Karpas-422 (cell line): ENCODE data around the gene MRFAP1L1. TPM values are rescaled to one million over a fixed set of nuclear protein-coding genes. Genes with fewer than 3 reads are reported as not detected.

Experiments
- DNase-seq: peaks from one replicate; pipeline ENCODE4 v3.0.0-alpha.2; 2015
- H2AFZ ChIP-seq: fragments of 200-600 bp; sonication (generic); 2 replicates; pipeline ENCODE4 v1.6.1; 2014; ENCODE audit warnings: antibody characterized with exemption, low read length, mixed read lengths
- H3K27ac ChIP-seq: fragments of 200-600 bp; sonication (generic); 2 replicates; pipeline ENCODE4 v1.5.1; 2014; ENCODE audit warnings: mild to moderate bottlenecking, low read length, moderate library complexity
- H3K27me3 ChIP-seq: fragments of 200-600 bp; sonication (generic); 2 replicates; pipeline ENCODE4 v1.6.1; 2014; ENCODE audit warnings: low read length, mixed read lengths
- H3K36me3 ChIP-seq: fragments of 200-600 bp; sonication (generic); 2 replicates; pipeline ENCODE4 v1.6.1; 2014; ENCODE audit warnings: low read length, mixed read lengths; ENCODE audit not compliant: insufficient read depth
- H3K4me1 ChIP-seq: fragments of 200-600 bp; sonication (generic); 2 replicates; pipeline ENCODE4 v1.6.1; 2014; ENCODE audit warnings: mild to moderate bottlenecking, low read length, mixed read lengths
- H3K4me2 ChIP-seq: fragments of 200-600 bp; sonication (generic); 2 replicates; pipeline ENCODE4 v1.6.1; 2014; ENCODE audit warnings: low read length, low read depth, mild to moderate bottlenecking; ENCODE audit not compliant: poor library complexity, severe bottlenecking
- H3K4me3 ChIP-seq: fragments of 200-600 bp; sonication (generic); 2 replicates; pipeline ENCODE4 v1.5.1; 2014; ENCODE audit warnings: mild to moderate bottlenecking, antibody characterized with exemption, low read length, mixed read lengths
- H3K79me2 ChIP-seq: fragments of 200-600 bp; sonication (generic); 2 replicates; pipeline ENCODE4 v1.6.1; 2014; ENCODE audit warnings: mild to moderate bottlenecking, low read length, mixed read lengths
- H3K9ac ChIP-seq: fragments of 200-600 bp; sonication (generic); 2 replicates; pipeline ENCODE4 v1.6.0; 2014; ENCODE audit warnings: low read length
- H3K9me2 ChIP-seq: fragments of 200-600 bp; sonication (generic), shearing (Covaris generic); replicated peaks from 2 replicates; pipeline ENCODE4 v1.6.0; 2014; ENCODE audit warnings: mild to moderate bottlenecking, low read length, moderate library complexity; ENCODE audit not compliant: insufficient read depth
- H3K9me3 ChIP-seq: fragments of 300-700, 200-600 bp; sonication (generic); 2 replicates; pipeline ENCODE4 v1.6.1; 2014; ENCODE audit warnings: low read length, mixed read lengths
- H4K20me1 ChIP-seq: fragments of 200-600 bp; sonication (generic); 2 replicates; pipeline ENCODE4 v1.6.1; 2014; ENCODE audit warnings: mild to moderate bottlenecking, antibody characterized with exemption, low read length, low read depth; ENCODE audit not compliant: insufficient read depth
- total RNA-seq: library from RNA; depleted of rRNA; stranded (reverse); fragments of >200 nt; shearing (Covaris generic); gene quantifications from 2 replicates; pipeline ENCODE4 v1.2.3, GENCODE V29; 2014; ENCODE audit warnings: low replicate concordance

Gene MRFAP1L1
- total RNA-seq, 1 experiment from 2014 or later: 41.9 TPM

DNA sequence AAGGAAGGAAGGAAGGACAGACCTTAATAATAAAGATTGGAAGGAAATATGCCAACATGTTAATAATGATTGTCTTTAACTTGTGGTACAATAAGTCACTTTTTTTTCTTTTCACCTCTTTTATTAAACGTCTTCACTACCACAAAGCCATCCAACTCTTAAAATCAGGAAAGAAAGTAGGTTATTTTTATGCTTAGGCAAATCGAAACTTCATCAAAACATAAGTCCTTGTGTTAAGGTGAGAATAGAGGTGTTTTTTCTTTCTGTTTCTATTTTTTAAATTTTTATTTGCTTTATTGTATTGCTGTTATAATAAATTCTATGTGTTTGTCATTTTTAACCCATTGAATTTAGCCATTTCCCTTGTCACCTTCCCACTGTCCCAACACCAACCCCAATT lies 32.8 kb upstream of the MRFAP1L1 start:
- no peak overlapping the region for H3K4me2 ChIP-seq
- no peak for DNase-seq

GRCh38 chr4:6740347-6740746 lies 30.7 kb upstream of the MRFAP1L1 start:
- Histone ChIP-seq H3K9me2 (no peaks in the 10 kb centered on the region), H3K79me2 (no peaks in the 10 kb centered on the region), H3K9ac (no peak overlapping the region), H3K27me3 (no peaks in the 10 kb centered on the region), H3K4me2 (no peak overlapping the region), H3K4me1 (no peaks in the 10 kb centered on the region), H3K27ac (no peak overlapping the region), H4K20me1 (no peaks in the 10 kb centered on the region), H2AFZ (no peak overlapping the region), H3K9me3 (no peaks in the 10 kb centered on the region), H3K36me3 (no peaks in the 10 kb centered on the region), H3K4me3 (no peak overlapping the region)
- DNase-seq: no peak

More for the DNA sequence above, 32.8 kb upstream of the MRFAP1L1 start:
- Histone ChIP-seq H3K9me2 (no peaks in the 10 kb centered on the region), H3K27ac (no peak overlapping the region), H3K4me3 (no peak overlapping the region), H3K9ac (no peak overlapping the region), H3K79me2 (no peaks in the 10 kb centered on the region), H4K20me1 (no peaks in the 10 kb centered on the region), H3K4me1 (no peaks in the 10 kb centered on the region), H2AFZ (no peak overlapping the region), H3K27me3 (no peaks in the 10 kb centered on the region), H3K36me3 (no peaks in the 10 kb centered on the region), H3K9me3 (no peaks in the 10 kb centered on the region)

- Histone ChIP-seq H3K27ac (no peak overlapping the region), H3K4me2 (no peak overlapping the region), H2AFZ (no peak overlapping the region), H3K36me3 (no peaks in the 10 kb centered on the region), H3K27me3 (no peaks in the 10 kb centered on the region), H3K4me3 (no peak overlapping the region), H3K79me2 (no peaks in the 10 kb centered on the region), H4K20me1 (no peaks in the 10 kb centered on the region), H3K9me3 (no peaks in the 10 kb centered on the region), H3K9me2 (no peaks in the 10 kb centered on the region), H3K9ac (no peak overlapping the region), H3K4me1 (no peaks in the 10 kb centered on the region)
- no peak for DNase-seq
These were observed 30.3 kb upstream of the MRFAP1L1 start for GRCh38 chr4:6739920-6740319.

GRCh38 chr4:6734165-6734786 lies 24.6 kb upstream of the MRFAP1L1 start:
- Histone ChIP-seq H3K4me2 (no peak overlapping the region), H3K4me3 (no peak overlapping the region), H3K79me2 (no peaks in the 10 kb centered on the region), H3K36me3 (no peaks in the 10 kb centered on the region), H3K27me3 (no peaks in the 10 kb centered on the region), H4K20me1 (no peaks in the 10 kb centered on the region), H3K9ac (no peak overlapping the region), H3K27ac (no peak overlapping the region), H2AFZ (no peak overlapping the region), H3K9me3 (no peaks in the 10 kb centered on the region), H3K4me1 (no peaks in the 10 kb centered on the region), H3K9me2 (no peaks in the 10 kb centered on the region)
- DNase-seq: no peak

DNA sequence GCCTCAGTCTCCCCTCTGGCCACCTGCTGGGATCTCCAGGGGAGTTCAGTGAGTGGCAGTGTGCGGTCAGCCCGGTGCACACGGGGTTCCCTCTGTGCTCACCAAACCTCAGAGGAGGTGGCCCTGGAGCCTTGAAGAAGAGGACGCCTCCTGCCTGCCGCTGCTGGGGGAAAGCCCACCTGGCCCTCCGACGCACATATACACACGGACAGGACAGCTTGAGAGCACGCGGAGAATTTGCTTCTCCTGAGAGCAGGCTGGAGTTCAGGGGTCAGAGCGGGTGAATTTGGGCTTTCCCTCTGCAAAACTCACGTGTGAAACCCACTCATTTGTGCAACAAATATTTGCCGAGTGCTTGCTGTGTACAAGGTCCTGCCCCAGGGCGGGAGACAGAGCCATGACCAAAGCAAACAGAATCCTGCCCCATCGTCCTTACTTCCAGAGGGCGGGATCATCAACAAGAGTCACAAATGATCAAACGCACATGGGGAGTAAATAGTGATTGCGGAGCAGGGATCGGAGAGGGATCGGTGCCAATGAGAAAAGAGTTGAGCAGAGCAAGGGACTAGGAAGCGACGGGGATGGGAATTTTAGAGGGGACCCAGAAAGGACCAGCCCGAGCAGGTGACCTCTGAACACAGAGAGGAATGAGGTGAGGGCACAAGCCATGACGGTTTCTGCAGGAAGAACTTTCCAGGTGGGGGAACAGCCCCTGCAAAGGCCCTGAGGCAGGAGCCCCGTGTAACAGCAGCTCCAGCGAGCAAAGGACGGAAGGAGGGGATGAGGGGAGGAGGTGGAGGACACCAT lies 23.9 kb upstream of the MRFAP1L1 start:
- no peaks in the 10 kb centered on the region for H3K9me3 ChIP-seq
- no peak overlapping the region for H3K4me2 ChIP-seq
- no peak overlapping the region for H3K4me3 ChIP-seq
- H3K9ac ChIP-seq: no peak overlapping the region
- no peaks in the 10 kb centered on the region for H3K9me2 ChIP-seq
- no peaks in the 10 kb centered on the region for H3K27me3 ChIP-seq
- no peak for DNase-seq
- H3K27ac ChIP-seq: no peak overlapping the region
- no peaks in the 10 kb centered on the region for H3K79me2 ChIP-seq
- no peaks in the 10 kb centered on the region for H3K4me1 ChIP-seq
- H2AFZ ChIP-seq: no peak overlapping the region
- no peaks in the 10 kb centered on the region for H3K36me3 ChIP-seq
- H4K20me1 ChIP-seq: no peaks in the 10 kb centered on the region

DNA sequence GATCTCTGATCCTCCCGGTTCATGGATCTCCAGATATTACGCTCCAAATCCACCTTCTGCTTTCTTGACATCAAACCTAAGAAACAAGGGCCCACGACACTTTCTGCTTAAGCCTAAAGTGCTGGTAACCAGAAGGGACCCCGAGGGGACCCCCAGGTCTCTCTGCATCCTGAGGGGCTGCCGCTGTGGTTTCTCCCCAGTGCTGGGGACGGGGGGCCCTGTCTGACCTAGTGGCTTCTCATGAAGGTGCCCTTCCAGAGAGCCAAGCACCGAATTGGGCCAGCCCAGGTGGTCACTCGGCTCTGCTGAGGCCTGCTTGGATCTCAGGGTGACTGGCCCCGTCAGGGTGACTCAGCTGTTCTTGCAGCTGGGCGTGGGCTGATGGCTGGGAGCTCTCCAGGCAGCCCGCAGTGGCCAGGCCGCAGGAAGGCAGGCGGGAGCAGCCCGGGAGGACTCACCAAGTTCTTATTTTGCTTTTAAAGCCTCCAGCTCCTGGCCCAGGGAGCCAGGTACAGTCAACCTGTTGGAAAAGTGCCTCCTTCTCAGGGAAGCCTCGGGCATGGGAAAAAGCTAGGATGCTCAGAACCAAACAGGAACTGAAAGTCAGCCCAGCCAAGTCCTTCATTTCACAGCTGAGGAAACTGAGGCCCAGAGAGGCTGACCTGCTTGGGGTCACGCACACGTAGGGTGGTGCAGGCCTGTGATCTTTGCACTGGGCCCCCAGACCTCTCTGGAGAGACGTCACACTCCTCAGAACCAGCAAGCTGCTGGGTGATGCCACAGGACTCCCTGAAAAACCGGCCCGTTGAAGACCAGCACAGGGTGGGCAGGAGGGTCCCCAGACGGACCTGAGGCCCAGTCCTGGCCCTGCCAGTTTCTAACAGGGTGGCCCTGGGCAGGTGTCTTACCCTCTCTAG lies 23.0 kb upstream of the MRFAP1L1 start:
- Histone ChIP-seq H2AFZ (no peak overlapping the region), H4K20me1 (no peaks in the 10 kb centered on the region), H3K4me3 (no peak overlapping the region), H3K9ac (no peak overlapping the region), H3K79me2 (no peaks in the 10 kb centered on the region), H3K9me2 (no peaks in the 10 kb centered on the region), H3K27me3 (no peaks in the 10 kb centered on the region), H3K4me2 (no peak overlapping the region), H3K9me3 (no peaks in the 10 kb centered on the region), H3K27ac (no peak overlapping the region), H3K36me3 (no peaks in the 10 kb centered on the region), H3K4me1 (no peaks in the 10 kb centered on the region)
- DNase-seq: no peak

DNA sequence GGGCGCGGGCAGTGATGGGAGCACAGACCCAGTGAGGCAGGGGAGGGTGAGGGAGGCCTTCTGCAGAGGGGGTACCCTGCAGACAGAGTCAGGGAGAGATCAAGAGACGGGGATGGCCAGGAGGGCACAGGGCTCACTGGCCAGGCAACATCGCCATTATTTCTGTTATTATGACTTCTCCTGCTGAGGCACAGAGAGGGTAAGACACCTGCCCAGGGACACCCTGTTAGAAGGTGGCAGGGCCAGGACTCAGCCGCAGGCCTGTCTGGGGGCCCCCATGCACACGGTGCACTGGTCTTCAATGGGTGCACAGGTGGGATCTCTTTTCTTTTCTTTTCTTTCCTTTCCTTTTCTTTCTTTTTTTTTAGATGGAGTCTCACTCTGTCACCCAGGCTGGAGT lies 22.1 kb upstream of the MRFAP1L1 start:
- Histone ChIP-seq H3K27ac (no peak overlapping the region), H3K4me3 (no peak overlapping the region), H3K4me2 (no peak overlapping the region), H3K36me3 (no peaks in the 10 kb centered on the region), H3K9me2 (no peaks in the 10 kb centered on the region), H3K9me3 (no peaks in the 10 kb centered on the region), H3K9ac (no peak overlapping the region), H3K4me1 (no peaks in the 10 kb centered on the region), H3K27me3 (no peaks in the 10 kb centered on the region), H3K79me2 (no peaks in the 10 kb centered on the region), H2AFZ (no peak overlapping the region), H4K20me1 (no peaks in the 10 kb centered on the region)
- no peak for DNase-seq

- Histone ChIP-seq H3K4me3 (no peak overlapping the region), H3K9me2 (no peaks in the 10 kb centered on the region), H3K4me1 (no peaks in the 10 kb centered on the region), H3K36me3 (no peaks in the 10 kb centered on the region), H3K27me3 (no peaks in the 10 kb centered on the region), H3K79me2 (no peaks in the 10 kb centered on the region), H3K9ac (no peak overlapping the region), H2AFZ (no peak overlapping the region), H3K9me3 (no peaks in the 10 kb centered on the region), H3K4me2 (no peak overlapping the region), H3K27ac (no peak overlapping the region), H4K20me1 (no peaks in the 10 kb centered on the region)
- DNase-seq: no peak
These were observed 21.6 kb upstream of the MRFAP1L1 start for GRCh38 chr4:6731318-6731675.
